PC-3 (cell line): Measurements from ENCODE around the gene VWA1. TPM values are rescaled to one million over a fixed set of nuclear protein-coding genes. Genes with fewer than 3 reads are reported as not detected.
A peak's percentile ranks its signal among the peaks of the same experiment; 100 is the strongest.
"Not testable (repeated sequence)": the region's sequence is repeated elsewhere in the genome, so short reads cannot be mapped to it uniquely, and the experiment has no call there.

Source experiments
- ATAC-seq: fragments of 200-7000 bp; cut with Tn5 transposase; 2 replicates; pipeline ENCODE4 v1.9.1; 2020; ENCODE audit warnings: mild to moderate bottlenecking, moderate library complexity
- BruUV-seq: library from RNA; stranded (reverse); fragments of 400-500 nt; replicated peaks from 2 replicates; lab custom pipeline; 2021; lab: Mats Ljungman, UMichigan
- CTCF ChIA-PET: fragments of 300-600 bp; sonication (Branson Sonifier 250); formaldehyde crosslinking; loops from one replicate; lab custom pipeline; 2022; ENCODE audit warnings: antibody characterized with exemption; lab: Charles Lee
- POLR2A ChIA-PET: fragments of 300-600 bp; sonication (Branson Sonifier 250); formaldehyde crosslinking; loops from one replicate; lab custom pipeline; 2022; ENCODE audit warnings: antibody characterized with exemption; ENCODE audit not compliant: unreplicated experiment; lab: Charles Lee
- DNase-seq: peaks from one replicate; pipeline ENCODE4 v3.0.0-alpha.2; 2015
- H2AFZ ChIP-seq: fragments of 300-600 bp; sonication (generic); 2 replicates; pipeline ENCODE4 v1.6.0; 2016; ENCODE audit warnings: antibody characterized with exemption, low read length
- H3F3A ChIP-seq: fragments of 300-600 bp; sonication (generic); one replicate; pipeline ENCODE4 v1.6.0; 2017; ENCODE audit warnings: antibody characterized with exemption, low read length, control low read depth, mild to moderate bottlenecking; ENCODE audit not compliant: unreplicated experiment
- H3K27ac ChIP-seq: fragments of 300-600 bp; sonication (generic); 2 replicates; pipeline ENCODE4 v1.5.1; 2016; ENCODE audit warnings: mild to moderate bottlenecking, low read length
- H3K27me3 ChIP-seq: fragments of 300-600 bp; sonication (generic); 2 replicates; pipeline ENCODE4 v1.6.1; 2016; ENCODE audit warnings: low read length, mixed read lengths
- H3K36me3 ChIP-seq: fragments of 300-600 bp; sonication (generic); 2 replicates; pipeline ENCODE4 v1.6.1; 2016; ENCODE audit warnings: low read depth, mixed run types, low read length, mixed read lengths
- H3K4me1 ChIP-seq: fragments of 300-600 bp; sonication (generic); 2 replicates; pipeline ENCODE4 v1.5.1; 2016; ENCODE audit warnings: low read length; ENCODE audit not compliant: insufficient read depth
- H3K4me2 ChIP-seq: fragments of 300-600 bp; sonication (generic); 2 replicates; pipeline ENCODE4 v1.6.0; 2016; ENCODE audit warnings: low read length
- H3K4me3 ChIP-seq: fragments of 300-600 bp; sonication (generic); 2 replicates; pipeline ENCODE4 v1.5.1; 2016; ENCODE audit warnings: mild to moderate bottlenecking, low read length, mixed read lengths
- H3K79me2 ChIP-seq: fragments of 300-600 bp; sonication (generic); 2 replicates; pipeline ENCODE4 v1.6.1; 2017; ENCODE audit warnings: low read length, mixed read lengths
- H3K9ac ChIP-seq: fragments of 300-600 bp; sonication (generic); 2 replicates; pipeline ENCODE4 v1.6.0; 2016; ENCODE audit warnings: mild to moderate bottlenecking, low read length
- H3K9me2 ChIP-seq: fragments of 300-600 bp; sonication (generic); replicated peaks from 2 replicates; pipeline ENCODE4 v1.6.1; 2016; ENCODE audit warnings: mixed run types, low read length, mixed read lengths
- H3K9me3 ChIP-seq: fragments of 300-600 bp; sonication (generic); 2 replicates; pipeline ENCODE4 v1.6.1; 2016; ENCODE audit warnings: low read length, mixed read lengths
- H4K20me1 ChIP-seq: fragments of 300-600 bp; sonication (generic); 2 replicates; pipeline ENCODE4 v1.6.1; 2016; ENCODE audit warnings: low read length, mixed read lengths
- EZH2 ChIP-seq: fragments of 300-600 bp; sonication (generic); IDR thresholded peaks from one replicate; pipeline ENCODE4 v1.6.1; 2017; ENCODE audit warnings: antibody characterized with exemption, mild to moderate bottlenecking, low read length; ENCODE audit not compliant: unreplicated experiment
- EZH2phosphoT487 ChIP-seq: fragments of 300-600 bp; sonication (generic); IDR thresholded peaks from 2 replicates; pipeline ENCODE4 v1.6.1; 2018; ENCODE audit warnings: mild to moderate bottlenecking, antibody characterized with exemption, low read length, borderline replicate concordance
- intact Hi-C: fragments of 100-400 bp; cut with micrococcal nuclease; formaldehyde crosslinking; loops from 2 replicates; pipeline ENCODE4 v1.9.0; 2023
- total RNA-seq: library from RNA; depleted of rRNA; stranded (reverse); fragments of >200 nt; gene quantifications from 2 replicates; pipeline ENCODE4 v1.2.3, GENCODE V29; 2014
- TF ChIP-seq, protein P1 (sequence below): fragments of 300-600 bp; sonication (generic); conservative IDR thresholded peaks from 2 replicates; pipeline ENCODE4 v1.5.1; 2017; ENCODE audit warnings: antibody characterized with exemption, low read depth, mild to moderate bottlenecking, low read length

The VWA1 gene
- total RNA-seq, 1 experiment from 2014 or later, result 59.1 TPM

GRCh38 chr1:1463312-1463711 is 27.8 kb downstream of the VWA1 start:
- DNase-seq (no peak), ATAC-seq (no peak)
- ChIA-PET CTCF (no interaction called here), POLR2A (no interaction called here)
- Histone ChIP-seq H3K4me1 (peaks cover 4% of the 10 kb centered on the region), H3K9ac (no peak overlapping the region), H3K9me2 (no peaks in the 10 kb centered on the region), H3K27me3 (no peaks in the 10 kb centered on the region), H3K4me3 (no peak overlapping the region), H3K27ac (no peak overlapping the region), H4K20me1 (no peaks in the 10 kb centered on the region), H2AFZ (no peak overlapping the region), H3K79me2 (no peaks in the 10 kb centered on the region), H3K4me2 (no peak overlapping the region), H3K9me3 (no peaks in the 10 kb centered on the region), H3F3A (no peaks in the 10 kb centered on the region), H3K36me3 (no peaks in the 10 kb centered on the region)
- BruUV-seq, result no TSS peak
- intact Hi-C loops, result no loop called here
- TF ChIP-seq, protein P1, sequence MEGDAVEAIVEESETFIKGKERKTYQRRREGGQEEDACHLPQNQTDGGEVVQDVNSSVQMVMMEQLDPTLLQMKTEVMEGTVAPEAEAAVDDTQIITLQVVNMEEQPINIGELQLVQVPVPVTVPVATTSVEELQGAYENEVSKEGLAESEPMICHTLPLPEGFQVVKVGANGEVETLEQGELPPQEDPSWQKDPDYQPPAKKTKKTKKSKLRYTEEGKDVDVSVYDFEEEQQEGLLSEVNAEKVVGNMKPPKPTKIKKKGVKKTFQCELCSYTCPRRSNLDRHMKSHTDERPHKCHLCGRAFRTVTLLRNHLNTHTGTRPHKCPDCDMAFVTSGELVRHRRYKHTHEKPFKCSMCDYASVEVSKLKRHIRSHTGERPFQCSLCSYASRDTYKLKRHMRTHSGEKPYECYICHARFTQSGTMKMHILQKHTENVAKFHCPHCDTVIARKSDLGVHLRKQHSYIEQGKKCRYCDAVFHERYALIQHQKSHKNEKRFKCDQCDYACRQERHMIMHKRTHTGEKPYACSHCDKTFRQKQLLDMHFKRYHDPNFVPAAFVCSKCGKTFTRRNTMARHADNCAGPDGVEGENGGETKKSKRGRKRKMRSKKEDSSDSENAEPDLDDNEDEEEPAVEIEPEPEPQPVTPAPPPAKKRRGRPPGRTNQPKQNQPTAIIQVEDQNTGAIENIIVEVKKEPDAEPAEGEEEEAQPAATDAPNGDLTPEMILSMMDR, result no peak
- TF ChIP-seq EZH2phosphoT487 (no peak), EZH2 (no peak)

DNA sequence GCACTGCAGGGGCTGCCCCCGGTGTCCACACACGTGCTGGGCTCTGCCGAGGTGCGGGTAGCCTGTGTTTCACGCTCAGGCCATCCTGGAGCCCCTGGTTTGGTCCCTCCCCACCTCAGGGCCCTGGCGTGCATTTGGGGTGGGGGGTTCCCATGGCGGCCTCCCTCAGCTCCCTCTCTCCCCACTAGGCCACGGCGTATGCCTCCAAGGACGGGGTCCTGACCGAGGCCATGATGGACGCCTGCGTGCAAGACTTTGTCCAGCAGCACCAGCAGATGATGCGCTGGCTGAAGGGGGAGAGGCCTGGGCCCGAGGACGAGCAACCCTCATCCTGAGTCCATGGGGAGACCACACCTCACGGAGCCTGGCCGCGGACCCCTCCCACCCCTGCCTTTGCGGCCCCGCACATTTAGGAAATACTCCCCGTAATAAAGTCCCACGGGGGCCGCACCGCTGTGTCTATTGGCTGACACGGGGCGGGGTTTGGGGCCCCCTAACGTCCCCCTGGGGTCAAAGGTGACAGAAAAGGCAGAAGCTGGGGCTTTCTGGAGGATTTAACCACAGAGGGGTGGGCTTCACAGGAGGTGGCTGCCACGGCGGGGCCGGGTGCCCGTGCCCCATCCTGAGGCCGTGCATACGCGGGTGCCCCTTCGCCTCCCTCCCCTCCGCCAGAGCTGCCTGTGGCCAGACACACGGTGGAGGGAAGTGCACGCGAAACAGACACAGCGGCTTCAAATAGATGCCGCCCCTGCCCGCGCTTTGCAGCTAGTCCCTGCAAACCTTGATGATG is 32.9 kb downstream of the VWA1 start:
- H3K9ac ChIP-seq, CTCF ChIA-PET, H3K4me1 ChIP-seq, BruUV-seq, H4K20me1 ChIP-seq, POLR2A ChIA-PET, H3K27ac ChIP-seq, H3K36me3 ChIP-seq, H3K9me3 ChIP-seq, ATAC-seq, H3K27me3 ChIP-seq, DNase-seq, H3K9me2 ChIP-seq, H3K4me2 ChIP-seq, H2AFZ ChIP-seq, H3K4me3 ChIP-seq, H3F3A ChIP-seq, intact Hi-C loops: not testable (repeated sequence)
- peaks cover 32% of the 10 kb centered on the region for H3K79me2 ChIP-seq

DNA sequence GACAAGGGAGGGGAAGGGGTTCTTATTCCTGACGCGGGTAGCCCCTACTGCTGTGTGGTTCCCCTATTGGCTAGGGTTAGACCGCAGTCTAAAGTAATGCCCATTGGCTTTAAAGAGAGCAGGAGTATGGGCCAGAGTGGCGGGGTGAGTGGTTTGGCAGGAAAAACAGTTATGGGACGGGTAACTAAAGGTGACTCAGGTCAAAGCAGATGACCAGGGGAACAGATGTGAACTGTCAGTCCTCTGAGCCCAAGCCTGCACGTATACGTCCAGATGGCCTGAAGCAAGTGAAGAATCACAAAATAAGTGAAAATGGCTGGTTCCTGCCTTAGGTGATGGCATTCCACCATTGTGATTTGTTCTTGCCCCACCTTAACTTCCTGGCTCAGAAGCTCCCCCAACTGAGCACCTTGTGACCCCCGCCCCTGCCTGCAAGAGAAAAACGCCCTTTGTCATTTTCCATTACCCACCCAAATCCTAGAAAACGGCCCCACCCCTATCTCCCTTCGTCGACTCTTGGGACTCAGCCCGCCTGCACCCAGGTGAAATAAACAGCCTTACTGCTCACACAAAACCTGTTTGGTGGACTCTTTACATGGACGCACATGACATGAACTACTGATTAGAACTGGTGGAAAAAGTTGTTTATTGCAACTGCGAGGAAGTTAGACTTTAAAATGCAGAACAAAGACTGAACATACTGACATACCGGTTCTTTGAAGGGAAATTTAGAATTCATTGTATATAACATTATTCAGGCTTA is 35.3 kb downstream of the VWA1 start:
- Histone ChIP-seq H3K9ac (peak overlapping the region; percentile 85), H4K20me1 (peaks cover 21% of the 10 kb centered on the region), H3K27me3 (no peaks in the 10 kb centered on the region), H3F3A (no peaks in the 10 kb centered on the region), H3K27ac (peak overlapping the region; percentile 58), H3K9me3 (no peaks in the 10 kb centered on the region), H3K4me1 (peaks cover 12% of the 10 kb centered on the region), H3K4me3 (peak overlapping the region; percentile 77), H3K36me3 (peaks cover 3% of the 10 kb centered on the region; the same call in 1 of the 2 replicates), H3K9me2 (no peaks in the 10 kb centered on the region), H3K79me2 (peaks cover 55% of the 10 kb centered on the region), H2AFZ (peak overlapping the region; percentile 75), H3K4me2 (peak overlapping the region; percentile 80)
- ChIA-PET CTCF (no interaction called here), POLR2A (no interaction called here)
- DNase-seq (peak; percentile 56), ATAC-seq (peak; percentile 19)
- TF ChIP-seq EZH2phosphoT487 (no peak), EZH2 (no peak)
- TF ChIP-seq, protein P1, result no peak
- BruUV-seq, result TSS peak; percentile 96
- intact Hi-C loops, result loop anchor here (1.0 kb wide), 2 partner anchors 40 to 64 kb away; partner anchors contain the start of gene MRPL20
